Lung (tissue), 12 donors: ENCODE data around the gene C1QL4. TPM values are rescaled to one million over a fixed set of nuclear protein-coding genes. Genes with fewer than 3 reads are reported as not detected.

Source experiments
- ATAC-seq: fragments of 200-7000 bp; cut with Tn5 transposase; one replicate; pipeline ENCODE4 v1.9.1; 2020; ENCODE audit warnings: moderate number of reproducible peaks; ENCODE audit not compliant: insufficient read depth, low FRiP score
- DNase-seq, 3 donors: peaks; one replicate each; pipeline ENCODE4 v3.0.0-alpha.2; 2013 to 2017
- H3K27ac ChIP-seq, 2 donors: one replicate each; pipeline ENCODE4 v1.5.1; 2013; ENCODE audit warnings: mild to moderate bottlenecking in 2 of 2, moderate library complexity in 2 of 2, control low read depth in 1 of 2, inconsistent platforms in 1 of 2, low read depth in 1 of 2, low read length in 1 of 2
- H3K27me3 ChIP-seq, 3 donors: one replicate each; pipeline ENCODE4 v1.5.1; 2013; ENCODE audit warnings: low read length in 2 of 3; ENCODE audit not compliant: control insufficient read depth in 3 of 3, insufficient read depth in 3 of 3
- H3K36me3 ChIP-seq, 4 donors: one replicate each; pipeline ENCODE4 v1.5.1; 2013; ENCODE audit warnings: low read length in 4 of 4, mild to moderate bottlenecking in 1 of 4, moderate library complexity in 1 of 4; ENCODE audit not compliant: control insufficient read depth in 4 of 4, insufficient read depth in 4 of 4
- H3K4me1 ChIP-seq, 5 donors: one replicate each; pipeline ENCODE4 v1.5.1; 2013; ENCODE audit warnings: low read length in 5 of 5, mild to moderate bottlenecking in 2 of 5, moderate library complexity in 1 of 5; ENCODE audit not compliant: control insufficient read depth in 5 of 5, insufficient read depth in 5 of 5
- H3K4me3 ChIP-seq: one replicate; pipeline ENCODE4 v1.5.1; 2013; ENCODE audit warnings: mild to moderate bottlenecking, control low read depth, moderate library complexity
- H3K9ac ChIP-seq, 2 donors: one replicate each; pipeline ENCODE4 v1.5.1; 2013; ENCODE audit warnings: low read length in 2 of 2, control low read depth in 1 of 2; ENCODE audit not compliant: insufficient read depth in 1 of 2
- H3K9me3 ChIP-seq, 4 donors: one replicate each; pipeline ENCODE4 v1.5.1; 2013; ENCODE audit warnings: low read length in 3 of 4, mild to moderate bottlenecking in 1 of 4, moderate library complexity in 1 of 4; ENCODE audit not compliant: control insufficient read depth in 4 of 4, insufficient read depth in 3 of 4
- CTCF ChIP-seq: IDR thresholded peaks from 2 replicates; pipeline ENCODE4 v1.5.1; 2012; ENCODE audit warnings: mild to moderate bottlenecking; ENCODE audit errors: control extremely low read depth, extremely low read depth
- WGBS, 2 donors: extraction: QIAGEN DNeasy Blood & Tissue Kit; methylation state at CpG; one replicate each; pipeline ENCODE4 v1.1.7; 2013; 5-methylcytosine and 5-hydroxymethylcytosine counted together
- polyA plus RNA-seq, 2 donors: library from polyadenylated mRNA; stranded (reverse); fragments of 200-250 nt; gene quantifications; one replicate each; pipeline ENCODE4 v1.2.1, GENCODE V29; 2013
- total RNA-seq, 2 donors: library from RNA; depleted of rRNA in 1 of 2; stranded (reverse); fragments of >200 nt in 1 of 2; gene quantifications; one replicate each; pipeline ENCODE4 v1.2.1, GENCODE V29; 2014 to 2021
- donor health status: control.
- donor health status: control.
- donor health status: Bipolar disorder and iron deficiency.
- donor health status: healthy.
- donor health status: DM: yes; HTN: yes; CAD: no.

Gene C1QL4
- total and polyA plus RNA-seq, 4 donors: 0.06 TPM; not detected in 3

GRCh38 chr12:49370539-49370938, 33.6 kb upstream of the C1QL4 start:
- WGBS, 2 donors: 92 to 99% methylated on average over 6 of the region's 6 CpGs
- no peak overlapping the region for H3K27ac ChIP-seq

GRCh38 chr12:49369411-49370145, 32.6 kb upstream of the C1QL4 start:
- no peaks in the 10 kb centered on the region for H3K9me3 ChIP-seq
- no peaks in the 10 kb centered on the region for H3K27me3 ChIP-seq
- peak overlapping the region in 1 of 2 donors; percentile 58 for H3K9ac ChIP-seq
- H3K4me1 ChIP-seq: peaks cover 0 to 19% (median 5%) of the 10 kb centered on the region in 5 donors
- WGBS, 2 donors: 52 to 58% methylated on average over 6 of the region's 6 CpGs
- TF ChIP-seq CTCF: no peak
- peaks cover 0 to 5% (median 2%) of the 10 kb centered on the region in 4 donors for H3K36me3 ChIP-seq
- H3K27ac ChIP-seq: no peak overlapping the region
- no peak for ATAC-seq
- H3K4me3 ChIP-seq: no peak overlapping the region
- DNase-seq: peak; percentile 45 to 64 (median 59)

More at GRCh38 chr12:49370539-49370938, 33.6 kb upstream of the C1QL4 start:
- ATAC-seq (no peak), DNase-seq (no peak)
- Histone ChIP-seq H3K4me1 (peaks cover 0 to 19% (median 5%) of the 10 kb centered on the region in 5 donors), H3K4me3 (no peak overlapping the region), H3K9me3 (no peaks in the 10 kb centered on the region), H3K27me3 (no peaks in the 10 kb centered on the region), H3K9ac (no peak overlapping the region), H3K36me3 (peaks cover 0 to 5% (median 2%) of the 10 kb centered on the region in 4 donors)
- TF ChIP-seq CTCF: no peak

- Histone ChIP-seq H3K9me3 (no peaks in the 10 kb centered on the region), H3K9ac (peak overlapping the region; percentile 84 to 95), H3K36me3 (no peaks in the 10 kb centered on the region), H3K4me1 (peaks cover 0 to 19% (median 5%) of the 10 kb centered on the region in 5 donors), H3K27me3 (no peaks in the 10 kb centered on the region), H3K27ac (peak overlapping the region in 1 of 2 donors; percentile 56), H3K4me3 (no peak overlapping the region)
- DNase-seq (no peak), ATAC-seq (no peak)
- WGBS, 2 donors: 27 to 30% methylated on average over 3 of the region's 3 CpGs
- TF ChIP-seq CTCF: no peak
These were observed 31.2 kb upstream of the C1QL4 start for GRCh38 chr12:49368240-49368600.
